H9 (cell line): ENCODE data around the gene GAS1. TPM values are rescaled to one million over a fixed set of nuclear protein-coding genes. Genes with fewer than 3 reads are reported as not detected.

Experiments
- DNase-seq: peaks from one replicate; pipeline ENCODE4 v3.0.0-alpha.2; 2017
- H2AFZ ChIP-seq: one replicate; pipeline ENCODE4 v1.6.1; 2013; ENCODE audit warnings: mild to moderate bottlenecking, low read length, control low read depth, moderate library complexity
- H2AK5ac ChIP-seq: 2 replicates; pipeline ENCODE4 v1.6.1; 2013; ENCODE audit warnings: low read length, control low read depth, mixed read lengths; ENCODE audit not compliant: insufficient read length
- H2BK120ac ChIP-seq: one replicate; pipeline ENCODE4 v1.6.1; 2013; ENCODE audit warnings: low read depth, mild to moderate bottlenecking, low read length, control low read depth, inconsistent platforms; ENCODE audit not compliant: poor library complexity, severe bottlenecking
- H2BK12ac ChIP-seq: 2 replicates; pipeline ENCODE4 v1.6.1; 2013; ENCODE audit warnings: low read length, control low read depth, mixed read lengths, low read depth; ENCODE audit not compliant: insufficient read length
- H2BK15ac ChIP-seq: 2 replicates; pipeline ENCODE4 v1.6.1; 2013; ENCODE audit warnings: low read depth, low read length, control low read depth
- H2BK20ac ChIP-seq: one replicate; pipeline ENCODE4 v1.6.1; 2013; ENCODE audit warnings: low read depth, mild to moderate bottlenecking, low read length, control low read depth, inconsistent platforms; ENCODE audit not compliant: poor library complexity, severe bottlenecking
- H2BK5ac ChIP-seq: 2 replicates; pipeline ENCODE4 v1.6.1; 2013; ENCODE audit warnings: low read length, control low read depth, mixed read lengths; ENCODE audit not compliant: insufficient read length
- H3K14ac ChIP-seq: 2 replicates; pipeline ENCODE4 v1.6.1; 2013; ENCODE audit warnings: low read length, control low read depth; ENCODE audit not compliant: insufficient read depth
- H3K18ac ChIP-seq: 2 replicates; pipeline ENCODE4 v1.6.1; 2013; ENCODE audit warnings: low read depth, mild to moderate bottlenecking, mixed read lengths, low read length, control low read depth; ENCODE audit not compliant: insufficient read length
- H3K23ac ChIP-seq: 2 replicates; pipeline ENCODE4 v1.6.1; 2013; ENCODE audit warnings: low read length, control low read depth, mixed read lengths, low read depth; ENCODE audit not compliant: insufficient read length
- H3K23me2 ChIP-seq: 2 replicates; pipeline ENCODE4 v1.6.1; 2013; ENCODE audit warnings: low read depth, mild to moderate bottlenecking, mixed read lengths, low read length, control low read depth; ENCODE audit not compliant: insufficient read length, poor library complexity, severe bottlenecking
- H3K27ac ChIP-seq: 2 replicates; pipeline ENCODE4 v1.5.1; 2013; ENCODE audit warnings: low read length, control low read depth, mixed read lengths, low read depth; ENCODE audit not compliant: insufficient read length
- H3K27me3 ChIP-seq: 2 replicates; pipeline ENCODE4 v1.6.1; 2013; ENCODE audit warnings: low read length, control low read depth, inconsistent platforms; ENCODE audit not compliant: insufficient read depth
- H3K4ac ChIP-seq: 2 replicates; pipeline ENCODE4 v1.6.1; 2013; ENCODE audit warnings: low read depth, mild to moderate bottlenecking, control low read depth, inconsistent platforms, low read length, moderate library complexity
- H3K4me1 ChIP-seq: 2 replicates; pipeline ENCODE4 v1.6.1; 2013; ENCODE audit warnings: low read length, control low read depth, inconsistent platforms; ENCODE audit not compliant: insufficient read depth
- H3K4me2 ChIP-seq: 2 replicates; pipeline ENCODE4 v1.6.1; 2013; ENCODE audit warnings: low read length, control low read depth, mixed read lengths; ENCODE audit not compliant: insufficient read length, insufficient read depth
- H3K56ac ChIP-seq: 2 replicates; pipeline ENCODE4 v1.6.1; 2013; ENCODE audit warnings: low read depth, mild to moderate bottlenecking, mixed read lengths, low read length, control low read depth; ENCODE audit not compliant: insufficient read length
- H3K79me1 ChIP-seq: 2 replicates; pipeline ENCODE4 v1.6.1; 2013; ENCODE audit warnings: low read depth, mild to moderate bottlenecking, moderate library complexity, low read length, control low read depth, inconsistent platforms; ENCODE audit not compliant: insufficient read depth, poor library complexity, severe bottlenecking
- H3K79me2 ChIP-seq: 2 replicates; pipeline ENCODE4 v1.6.1; 2013; ENCODE audit warnings: low read length, control low read depth, inconsistent platforms; ENCODE audit not compliant: insufficient read depth
- H3K9ac ChIP-seq: 2 replicates; pipeline ENCODE4 v1.6.1; 2013; ENCODE audit warnings: low read length, control low read depth, mixed read lengths; ENCODE audit not compliant: insufficient read length; ENCODE audit errors: extremely low read depth
- H3K9me3 ChIP-seq: one replicate; pipeline ENCODE4 v1.6.1; 2013; ENCODE audit warnings: low read depth, low read length, inconsistent platforms; ENCODE audit not compliant: control insufficient read depth
- H3T11ph ChIP-seq: one replicate; pipeline ENCODE4 v1.6.1; 2013; ENCODE audit warnings: mild to moderate bottlenecking, low read length, control low read depth, inconsistent platforms
- H4K20me1 ChIP-seq: one replicate; pipeline ENCODE4 v1.6.1; 2013; ENCODE audit not compliant: control insufficient read depth, insufficient read length, insufficient read depth
- H4K5ac ChIP-seq: 2 replicates; pipeline ENCODE4 v1.6.1; 2013; ENCODE audit warnings: low read depth, mild to moderate bottlenecking, mixed read lengths, low read length, control low read depth; ENCODE audit not compliant: insufficient read length
- H4K8ac ChIP-seq: replicated peaks from 2 replicates; pipeline ENCODE4 v1.6.1; 2013; ENCODE audit warnings: low read length, control low read depth, mixed read lengths, low read depth; ENCODE audit not compliant: insufficient read length
- H4K91ac ChIP-seq: 2 replicates; pipeline ENCODE4 v1.6.1; 2013; ENCODE audit warnings: low read depth, mild to moderate bottlenecking, moderate library complexity, mixed read lengths, low read length, control low read depth; ENCODE audit not compliant: insufficient read length
- H3K27ac Mint-ChIP-seq, 3 experiments: 2 replicates in 2 of 3; 3 replicates in 1 of 3; pipeline ENCODE4 v1.8.0; 2020 to 2021; ENCODE audit warnings: mixed read lengths in 3 of 3, mild to moderate bottlenecking in 1 of 3, moderate library complexity in 1 of 3
- H3K27me3 Mint-ChIP-seq: 2 replicates; pipeline ENCODE4 v1.8.0; 2021; ENCODE audit warnings: low read depth, mild to moderate bottlenecking, moderate library complexity, mixed read lengths
- H3K36me3 Mint-ChIP-seq, 3 experiments: 2 replicates in 2 of 3; 3 replicates in 1 of 3; pipeline ENCODE4 v1.8.0; 2020 to 2021; ENCODE audit warnings: low read depth in 3 of 3, mixed read lengths in 3 of 3; ENCODE audit not compliant: insufficient read depth in 1 of 3
- H3K4me1 Mint-ChIP-seq, 2 experiments: 2 replicates each; pipeline ENCODE4 v1.8.0; 2020; ENCODE audit warnings: mixed read lengths in 2 of 2
- H3K4me3 Mint-ChIP-seq, 2 experiments: 2 replicates in 1 of 2; 3 replicates in 1 of 2; pipeline ENCODE4 v1.8.0; 2020 to 2021; ENCODE audit warnings: mild to moderate bottlenecking in 2 of 2, mixed read lengths in 2 of 2, moderate library complexity in 1 of 2
- H3K9me3 Mint-ChIP-seq, 2 experiments: 2 replicates in 1 of 2; 3 replicates in 1 of 2; pipeline ENCODE4 v1.8.0; 2020; ENCODE audit warnings: mild to moderate bottlenecking in 2 of 2, mixed read lengths in 2 of 2, moderate library complexity in 1 of 2
- CTCF ChIP-seq: fragments of 200-600 bp; sonication (generic); conservative IDR thresholded peaks from 3 replicates; pipeline ENCODE4 v1.8.0; 2021; ENCODE audit warnings: antibody characterized with exemption, mild to moderate bottlenecking
- WGBS: extraction: QIAGEN DNeasy Blood & Tissue Kit; methylation state at CpG from one replicate; pipeline ENCODE4 v1.1.7; 2013; ENCODE audit warnings: missing lambda C conversion rate, low lambda C conversion rate, mixed read lengths; ENCODE audit not compliant: insufficient read length; ENCODE audit errors: extremely low coverage; 5-methylcytosine and 5-hydroxymethylcytosine counted together
- total RNA-seq: library from RNA; stranded (reverse); gene quantifications from 2 replicates; pipeline ENCODE4 v1.2.1, GENCODE V29; 2021

Gene GAS1
- total RNA-seq, 1 experiment from 2014 or later = 2.3 TPM

DNA sequence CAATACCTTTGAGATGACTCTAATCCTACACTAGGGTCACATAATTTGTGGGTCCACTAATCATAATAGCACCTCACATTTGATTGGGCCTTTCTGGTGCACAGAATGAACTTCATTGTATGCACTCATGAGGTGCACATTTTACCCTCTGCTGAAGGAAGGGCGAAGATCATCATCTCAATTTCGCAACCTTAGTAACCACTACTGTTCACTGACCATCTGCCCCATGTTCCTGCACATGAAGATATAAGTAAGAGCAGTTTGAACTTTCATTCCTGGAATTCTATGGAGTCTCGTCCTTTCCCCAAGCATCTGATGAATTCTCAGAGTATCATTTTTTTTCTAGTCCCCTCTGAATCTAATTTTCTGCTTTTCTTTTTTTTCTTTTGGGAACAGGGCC, 21.2 kb downstream of the GAS1 start:
- H3K4me2 ChIP-seq = no peak overlapping the region
- H3K9ac ChIP-seq = no peak overlapping the region
- no peaks in the 10 kb centered on the region for H3K9me3 ChIP-seq
- no peaks in the 10 kb centered on the region for H4K20me1 ChIP-seq
- TF ChIP-seq CTCF = no peak
- H3K79me2 ChIP-seq = no peaks in the 10 kb centered on the region
- H3K14ac ChIP-seq = no peak overlapping the region
- no peak overlapping the region for H3T11ph ChIP-seq
- H2BK120ac ChIP-seq = no peak overlapping the region
- H3K27ac Mint-ChIP-seq = no peak overlapping the region
- no peak overlapping the region for H3K27ac ChIP-seq
- peaks cover 9% of the 10 kb centered on the region; the same call in 1 of the 2 replicates for H3K27me3 Mint-ChIP-seq
- no peak overlapping the region for H3K4me3 Mint-ChIP-seq
- H3K23ac ChIP-seq = no peak overlapping the region
- H3K4me1 ChIP-seq = no peaks in the 10 kb centered on the region
- H2BK20ac ChIP-seq = no peak overlapping the region
- H2BK12ac ChIP-seq = no peak overlapping the region
- no peak for DNase-seq
- H3K79me1 ChIP-seq = no peaks in the 10 kb centered on the region
- no peak overlapping the region for H3K56ac ChIP-seq
- H3K9me3 Mint-ChIP-seq = peaks cover 6 to 10% of the 10 kb centered on the region in 2 experiments; a peak in 4 of 5 replicates
- no peak overlapping the region for H4K91ac ChIP-seq
- H3K23me2 ChIP-seq = no peaks in the 10 kb centered on the region
- peaks cover 0 to 12% of the 10 kb centered on the region in 2 experiments; a peak in 3 of 4 replicates for H3K4me1 Mint-ChIP-seq
- H3K18ac ChIP-seq = no peak overlapping the region
- no peak overlapping the region for H2AFZ ChIP-seq
- H3K36me3 Mint-ChIP-seq = peaks cover 0 to 3% (median 0%) of the 10 kb centered on the region in 3 experiments; a peak in 2 of 7 replicates
- no peak overlapping the region for H3K4ac ChIP-seq
- H2BK5ac ChIP-seq = no peak overlapping the region
- H2BK15ac ChIP-seq = no peak overlapping the region
- H3K27me3 ChIP-seq = no peaks in the 10 kb centered on the region
- WGBS = no CpG with 5 or more reads among the region's 3 CpGs
- H4K8ac ChIP-seq = no peak overlapping the region
- no peak overlapping the region for H2AK5ac ChIP-seq
- no peak overlapping the region for H4K5ac ChIP-seq
